Retinal pigment epithelial cell (primary cell): ENCODE data around the gene KRT4.

Experiments
- DNase-seq: peaks from one replicate; pipeline ENCODE4 v3.0.0-alpha.2; 2010; ENCODE audit warnings: low read depth
- H3K4me3 ChIP-seq: 2 replicates; pipeline ENCODE4 v1.5.1; 2011; ENCODE audit warnings: mild to moderate bottlenecking, low read length, control low read depth, moderate library complexity
- CTCF ChIP-seq: conservative IDR thresholded peaks from 2 replicates; pipeline ENCODE4 v1.5.1; 2011; ENCODE audit warnings: low read depth, low read length, control low read depth, inconsistent platforms

Gene KRT4

GRCh38 chr12:52821071-52821730 is 7.3 kb upstream of the KRT4 start:
- no peak for TF ChIP-seq CTCF
- H3K4me3 ChIP-seq, result no peak overlapping the region
- DNase-seq, result no peak

- H3K4me3 ChIP-seq, result no peak overlapping the region
- no peak for DNase-seq
- TF ChIP-seq CTCF, result no peak
Observed at GRCh38 chr12:52820521-52820920, 6.6 kb upstream of the KRT4 start.

GRCh38 chr12:52819731-52820510 is 6.0 kb upstream of the KRT4 start:
- H3K4me3 ChIP-seq, result no peak overlapping the region
- no peak for TF ChIP-seq CTCF
- no peak for DNase-seq

GRCh38 chr12:52818887-52819420 is 5.0 kb upstream of the KRT4 start:
- no peak for DNase-seq
- no peak overlapping the region for H3K4me3 ChIP-seq
- TF ChIP-seq CTCF, result no peak

GRCh38 chr12:52818388-52818787 is 4.5 kb upstream of the KRT4 start:
- no peak overlapping the region for H3K4me3 ChIP-seq
- TF ChIP-seq CTCF, result no peak
- DNase-seq, result no peak

- H3K4me3 ChIP-seq, result no peak overlapping the region
- no peak for TF ChIP-seq CTCF
- no peak for DNase-seq
Observed at GRCh38 chr12:52817699-52818238, 3.9 kb upstream of the KRT4 start.
